HG03066 (cell line): Measurements from ENCODE around the gene PRPF19.

Experiments
- ATAC-seq: cut with Tn5 transposase; IDR thresholded peaks from one replicate; pipeline ENCODE4 v1.9.1; 2021; ENCODE audit warnings: low read depth; ENCODE audit not compliant: unreplicated experiment

Gene PRPF19

DNA sequence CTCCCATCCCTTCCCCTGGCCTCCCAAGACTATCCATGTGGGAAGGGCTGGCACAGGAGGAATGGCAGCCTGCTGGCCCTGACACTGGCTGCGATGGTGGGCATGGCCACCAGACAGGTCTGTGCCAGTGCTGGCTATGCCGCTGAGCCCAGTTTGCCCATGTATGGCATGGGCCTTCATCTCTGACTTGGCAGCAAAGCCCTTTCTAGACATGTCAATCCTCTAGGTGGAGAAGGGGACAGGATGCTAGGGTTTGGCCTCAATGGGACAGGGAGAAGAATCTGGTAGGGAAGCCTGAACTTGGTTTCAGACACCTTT, 30.3 kb downstream of the PRPF19 start:
- no peak for ATAC-seq

DNA sequence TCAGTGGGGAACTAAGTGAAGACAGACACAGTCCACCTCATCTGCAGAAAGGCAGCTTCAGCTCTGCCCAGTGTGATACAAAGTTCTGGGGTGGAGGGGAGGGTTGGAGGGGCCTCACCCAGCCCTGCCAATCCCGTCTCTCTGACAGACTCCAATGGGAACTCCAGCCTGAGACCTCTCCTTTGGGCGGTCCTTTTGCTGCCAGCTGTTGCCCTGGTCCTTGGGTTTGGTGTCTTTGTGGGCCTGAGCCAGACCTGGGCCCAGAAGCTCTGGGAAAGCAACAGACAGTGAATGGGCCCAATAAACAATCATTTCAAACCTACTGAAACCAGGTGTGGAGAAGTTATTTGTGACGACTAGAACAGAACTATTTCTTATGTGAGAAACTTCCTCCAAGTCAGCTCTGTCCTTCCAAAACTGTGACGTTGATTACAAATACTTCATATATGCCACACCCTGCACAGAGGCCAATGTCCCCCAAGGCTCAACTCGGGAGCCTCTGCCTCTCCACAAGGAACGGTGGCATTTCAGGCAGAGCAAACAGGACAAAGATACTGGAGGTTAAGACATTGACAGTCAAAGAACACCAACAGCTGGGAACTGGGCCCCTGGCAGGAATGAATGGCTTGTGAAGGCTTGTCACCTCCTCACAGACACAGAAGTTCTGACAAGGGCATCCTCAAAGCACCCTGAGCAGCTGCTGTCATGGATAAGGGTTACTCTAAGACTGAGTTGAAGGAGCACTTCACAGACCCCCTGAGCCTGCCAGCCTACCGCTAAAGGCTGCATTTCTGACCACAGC, 30.8 kb downstream of the PRPF19 start:
- ATAC-seq: no peak

DNA sequence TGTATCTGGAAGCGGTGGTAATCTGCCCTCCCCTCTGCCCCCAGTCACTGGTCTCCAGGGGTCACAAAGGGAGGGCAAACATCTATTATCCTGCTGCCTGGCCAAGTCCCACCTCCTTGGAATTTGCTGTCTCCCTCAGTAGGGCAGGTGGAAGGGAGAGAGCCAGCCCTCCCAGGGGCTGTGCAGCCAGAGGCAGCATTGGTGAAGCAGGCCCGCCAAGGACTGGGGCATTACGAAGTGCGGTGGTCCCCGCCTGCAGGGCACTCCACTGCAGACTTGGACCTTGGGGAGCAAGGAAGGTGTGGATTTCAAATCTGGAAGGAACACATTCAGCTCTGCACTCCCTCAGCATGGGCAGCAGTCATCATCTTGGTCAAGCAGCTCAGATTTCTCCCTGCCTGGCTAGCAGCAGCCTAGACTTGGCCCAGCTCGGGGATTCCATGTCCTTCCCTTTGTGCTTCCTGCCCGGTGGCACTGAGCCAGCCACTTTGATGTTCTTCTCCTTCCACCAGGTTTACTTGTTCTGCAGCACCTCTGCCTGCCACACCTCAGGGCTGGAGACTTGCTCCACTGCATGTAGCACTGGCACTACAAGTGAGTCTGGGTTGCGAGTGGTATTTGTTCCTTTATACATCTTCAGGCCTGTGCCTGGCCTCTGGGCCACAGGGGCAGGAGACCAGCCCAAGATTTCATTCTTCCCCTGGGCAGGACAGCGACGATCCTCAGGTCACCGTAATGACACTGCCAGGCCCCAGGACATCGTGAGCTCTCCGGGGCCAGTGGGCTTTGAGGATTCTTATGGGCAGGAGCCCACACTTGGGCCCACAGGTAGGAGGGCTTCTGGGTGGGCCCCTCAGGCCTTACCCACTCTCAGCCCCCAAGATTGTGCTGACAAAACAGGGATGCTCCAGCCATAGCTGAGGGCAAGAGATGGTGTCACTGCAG, 31.7 kb downstream of the PRPF19 start:
- ATAC-seq: no peak

DNA sequence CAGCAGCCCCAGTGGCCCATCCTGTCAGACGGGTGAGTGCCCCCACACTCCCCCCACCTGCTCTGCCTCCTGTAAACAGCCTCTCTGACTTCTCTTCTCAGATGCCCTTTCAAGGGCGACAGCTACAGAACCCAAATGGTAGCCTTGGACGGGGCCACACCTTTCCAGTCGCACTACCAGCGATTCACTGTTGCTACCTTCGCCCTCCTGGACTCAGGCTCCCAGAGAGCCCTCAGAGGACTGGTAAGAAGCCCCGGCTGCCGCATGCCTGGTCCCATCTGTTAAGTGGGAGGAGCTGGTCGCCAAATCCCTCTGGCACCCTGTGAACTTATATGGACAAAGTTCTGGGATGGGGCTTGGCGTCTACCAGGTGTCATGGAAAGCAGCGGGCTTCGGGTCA, 32.9 kb downstream of the PRPF19 start:
- no peak for ATAC-seq

DNA sequence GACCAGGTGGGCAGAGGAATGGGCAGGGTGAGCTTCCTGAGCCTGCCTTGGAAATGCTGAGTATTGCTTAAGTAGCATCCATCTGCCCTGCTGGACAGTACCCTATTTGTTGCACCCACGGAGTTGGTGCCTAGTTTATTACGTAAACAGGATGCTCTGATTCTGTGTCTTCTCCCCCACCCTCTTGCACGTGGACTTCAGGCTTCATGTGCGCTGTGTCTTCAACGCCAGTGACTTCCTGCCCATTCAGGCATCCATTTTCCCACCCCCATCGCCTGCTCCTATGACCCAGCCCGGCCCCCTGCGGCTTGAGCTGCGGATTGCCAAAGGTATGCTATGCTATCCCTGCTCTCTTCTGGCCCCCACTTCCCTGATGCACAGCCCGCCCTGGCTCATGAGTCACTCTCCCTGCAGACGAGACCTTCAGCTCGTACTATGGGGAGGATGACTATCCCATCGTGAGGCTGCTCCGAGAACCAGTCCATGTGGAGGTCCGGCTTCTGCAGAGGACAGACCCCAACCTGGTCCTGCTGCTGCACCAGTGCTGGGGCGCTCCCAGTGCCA, 33.3 kb downstream of the PRPF19 start:
- no peak for ATAC-seq

DNA sequence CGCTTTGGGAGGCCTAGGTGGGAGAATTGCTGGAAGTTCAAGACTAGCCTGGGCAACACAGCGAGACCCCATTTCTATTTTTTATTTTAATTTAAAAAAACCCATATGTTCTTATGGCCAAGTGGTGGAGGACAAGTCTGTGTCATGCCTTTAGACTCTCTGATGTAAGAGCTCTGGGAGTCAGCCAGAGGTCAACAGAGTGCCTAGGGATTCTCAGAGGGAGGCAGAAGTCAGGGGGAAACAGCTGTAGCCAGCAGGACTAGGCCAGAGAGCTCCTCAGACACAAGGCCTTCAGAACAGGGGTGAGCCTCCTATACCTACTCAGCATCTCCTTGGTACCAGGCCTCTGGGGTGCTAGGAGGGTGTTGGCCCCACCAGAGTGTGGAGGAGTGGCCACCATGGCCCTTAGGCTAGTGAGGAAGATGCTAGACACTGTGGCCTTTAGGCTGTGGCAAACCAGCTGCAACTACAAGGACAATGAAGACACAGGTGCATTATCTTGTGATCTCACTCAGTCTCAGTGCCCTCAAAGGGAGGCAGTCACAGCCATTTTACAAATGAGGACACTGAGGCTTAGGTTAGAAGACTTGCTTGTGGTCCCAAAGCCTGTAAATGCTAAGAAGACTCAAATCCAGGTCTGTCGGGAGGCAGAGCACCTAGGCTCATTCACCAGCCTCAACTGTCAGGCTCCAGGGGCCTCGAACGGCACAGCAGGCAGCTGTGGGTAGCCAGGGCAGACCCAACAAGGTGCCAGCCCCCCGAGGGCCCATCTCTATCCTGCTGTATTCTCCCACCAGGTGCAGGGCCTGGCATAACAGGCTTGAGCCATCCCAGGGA, 34.0 kb downstream of the PRPF19 start:
- ATAC-seq: no peak

DNA sequence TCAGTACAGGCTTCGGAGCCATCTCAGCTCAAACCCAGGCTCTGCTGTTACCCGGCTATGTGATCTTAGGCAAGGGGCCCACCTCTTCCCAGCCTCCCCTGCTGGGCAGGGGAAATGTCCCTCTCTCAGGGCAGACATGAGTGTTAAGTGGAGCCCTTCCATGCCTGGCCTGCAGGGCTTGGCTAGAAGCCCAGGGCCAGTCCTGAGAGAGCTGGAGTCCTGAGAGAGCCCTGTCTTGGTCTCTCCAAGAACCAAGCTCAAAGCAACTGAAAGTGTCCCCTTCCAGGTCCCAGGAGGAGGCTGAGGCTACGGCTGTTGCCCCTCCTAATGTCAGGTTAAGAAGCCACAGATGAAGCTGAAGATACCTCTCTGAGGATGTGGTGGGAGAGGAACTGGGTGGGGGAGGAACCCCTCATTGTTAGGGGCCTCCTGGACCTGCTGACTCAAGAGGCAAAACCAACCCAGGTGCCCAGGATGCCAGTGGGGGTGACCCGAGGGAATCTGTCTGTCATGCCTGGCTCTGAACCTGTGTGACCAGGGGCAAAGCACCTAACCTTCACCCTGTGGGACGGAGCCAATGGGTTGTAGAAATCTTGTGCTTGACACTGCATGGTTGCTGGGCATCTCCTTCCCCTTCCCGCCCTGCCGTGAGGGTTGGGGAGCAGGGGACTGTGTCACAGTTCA, 34.9 kb downstream of the PRPF19 start:
- ATAC-seq: no peak

DNA sequence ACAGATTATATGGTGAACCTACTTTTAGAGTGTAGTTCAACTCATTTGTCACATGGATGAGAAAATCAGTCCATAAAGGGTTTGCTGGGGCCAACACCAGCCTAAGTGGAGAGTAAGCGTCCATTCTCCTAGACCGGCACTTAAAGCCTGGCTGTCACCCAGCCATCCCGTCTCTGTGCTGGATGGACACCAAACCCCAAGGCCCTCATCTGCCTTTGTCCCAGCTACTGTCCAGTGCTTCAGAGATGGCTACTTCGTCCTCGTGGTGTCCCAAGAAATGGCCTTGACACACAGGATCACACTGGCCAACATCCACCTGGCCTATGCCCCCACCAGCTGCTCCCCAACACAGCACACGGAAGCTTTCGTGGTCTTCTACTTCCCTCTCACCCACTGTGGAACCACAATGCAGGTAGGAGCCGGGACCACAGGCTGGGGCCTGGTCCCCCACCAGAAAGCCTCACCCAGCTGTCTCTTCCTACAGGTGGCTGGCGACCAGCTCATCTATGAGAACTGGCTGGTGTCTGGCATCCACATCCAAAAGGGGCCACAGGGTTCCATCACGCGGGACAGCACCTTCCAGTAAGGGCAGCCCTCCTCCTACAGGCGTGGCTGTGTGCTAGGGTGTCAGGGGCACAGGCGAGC, 35.5 kb downstream of the PRPF19 start:
- no peak for ATAC-seq

DNA sequence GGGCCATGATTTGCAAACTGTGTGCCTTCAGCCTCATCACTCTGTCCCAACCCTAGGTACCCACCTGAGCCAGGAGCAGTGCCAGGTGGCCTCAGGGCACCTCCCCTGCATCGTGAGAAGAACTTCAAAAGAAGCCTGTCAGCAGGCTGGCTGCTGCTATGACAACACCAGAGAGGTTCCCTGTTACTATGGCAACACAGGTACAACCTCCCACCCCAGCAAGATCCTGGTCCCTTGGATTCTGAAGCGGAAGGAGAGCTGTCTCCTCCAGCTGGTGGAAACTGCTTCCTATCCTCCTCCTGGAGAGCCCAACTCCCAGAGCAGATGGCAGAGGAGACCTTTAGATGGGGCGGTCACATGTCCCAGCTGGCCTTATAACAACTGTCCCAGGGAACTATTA, 36.1 kb downstream of the PRPF19 start:
- ATAC-seq: no peak

DNA sequence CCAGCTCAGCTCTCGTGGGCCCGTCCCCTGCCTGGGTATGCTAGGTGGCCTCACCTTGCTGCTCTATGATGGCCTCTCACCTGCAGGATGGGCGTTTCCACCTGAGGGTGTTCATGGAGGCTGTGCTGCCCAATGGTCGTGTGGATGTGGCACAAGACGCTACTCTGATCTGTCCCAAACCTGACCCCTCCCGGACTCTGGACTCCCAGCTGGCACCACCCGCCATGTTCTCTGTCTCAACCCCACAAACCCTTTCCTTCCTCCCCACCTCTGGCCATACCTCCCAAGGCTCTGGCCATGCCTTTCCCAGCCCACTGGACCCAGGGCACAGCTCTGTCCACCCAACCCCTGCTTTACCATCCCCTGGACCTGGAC, 36.9 kb downstream of the PRPF19 start:
- no peak for ATAC-seq

DNA sequence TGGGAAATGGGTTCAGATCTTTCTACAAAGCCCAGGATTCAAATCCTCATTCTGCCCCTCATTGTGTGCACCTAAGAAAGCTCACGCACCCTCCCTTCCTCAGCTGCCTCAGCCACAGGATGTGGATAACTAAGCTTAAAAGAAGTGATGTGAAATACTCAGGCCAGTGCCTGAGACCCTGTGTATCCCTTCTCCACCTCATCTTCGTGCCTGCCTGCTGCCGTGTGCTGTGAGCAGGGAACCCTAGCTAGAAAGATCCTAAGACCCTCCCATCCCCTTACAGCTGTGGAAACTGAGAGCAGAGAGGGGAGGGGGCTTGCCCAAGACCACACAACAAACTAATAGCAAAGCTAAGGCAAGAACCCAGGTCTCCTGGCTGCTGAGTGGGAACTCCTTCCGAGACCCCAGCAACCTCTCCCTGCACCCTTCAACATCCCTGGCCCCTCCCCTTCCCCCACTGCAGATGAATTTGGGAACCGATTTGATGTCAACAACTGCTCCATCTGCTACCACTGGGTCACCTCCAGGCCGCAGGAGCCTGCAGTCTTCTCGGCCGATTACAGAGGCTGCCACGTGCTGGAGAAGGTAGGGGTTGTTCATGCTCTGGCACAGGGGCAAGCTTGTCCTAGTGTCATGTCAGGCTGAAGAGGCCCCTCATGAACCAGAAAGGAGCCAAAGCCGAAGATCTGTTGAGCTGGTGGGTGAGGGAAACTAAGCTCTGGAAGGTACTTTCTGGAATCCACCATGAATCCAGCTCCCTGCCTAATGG, 37.5 kb downstream of the PRPF19 start:
- ATAC-seq: no peak

DNA sequence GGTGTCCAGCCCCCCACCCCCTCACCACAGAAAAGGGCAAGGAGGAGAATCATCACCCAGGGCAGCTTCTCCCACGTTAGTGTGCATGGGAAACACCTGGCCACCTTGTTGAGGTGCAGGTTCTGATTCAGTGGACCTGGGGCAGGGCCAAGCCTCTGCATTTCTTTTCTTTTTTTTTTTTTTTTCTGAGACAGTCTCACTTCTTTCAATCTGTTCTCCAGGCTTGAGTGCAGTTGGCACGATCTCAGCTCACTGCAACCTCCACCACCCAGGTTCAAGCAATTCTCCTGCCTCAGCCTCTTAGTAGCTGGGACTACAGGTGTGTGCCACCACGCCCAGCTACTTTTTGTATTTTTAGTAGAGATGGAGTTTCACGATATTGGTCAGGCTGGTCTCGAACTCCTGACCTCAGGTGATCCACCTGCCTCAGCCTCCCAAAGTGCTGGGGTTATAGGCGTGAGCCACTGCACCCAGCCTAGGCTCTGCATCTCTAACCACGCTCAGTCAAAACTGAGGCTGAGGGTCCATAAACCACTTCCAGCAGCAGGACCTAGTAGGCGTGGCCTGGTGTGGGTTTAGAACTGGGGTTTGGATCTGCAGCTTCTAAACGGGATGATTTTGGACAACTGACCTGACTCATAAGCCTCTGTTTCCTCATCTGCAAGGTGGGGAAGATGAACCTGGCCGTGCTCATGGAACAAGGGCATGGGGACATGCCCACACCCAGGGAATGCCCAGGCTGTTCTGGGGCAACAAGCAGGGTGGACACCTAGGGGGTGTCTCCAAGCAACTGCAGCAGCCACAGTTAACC, 38.3 kb downstream of the PRPF19 start:
- ATAC-seq: no peak

DNA sequence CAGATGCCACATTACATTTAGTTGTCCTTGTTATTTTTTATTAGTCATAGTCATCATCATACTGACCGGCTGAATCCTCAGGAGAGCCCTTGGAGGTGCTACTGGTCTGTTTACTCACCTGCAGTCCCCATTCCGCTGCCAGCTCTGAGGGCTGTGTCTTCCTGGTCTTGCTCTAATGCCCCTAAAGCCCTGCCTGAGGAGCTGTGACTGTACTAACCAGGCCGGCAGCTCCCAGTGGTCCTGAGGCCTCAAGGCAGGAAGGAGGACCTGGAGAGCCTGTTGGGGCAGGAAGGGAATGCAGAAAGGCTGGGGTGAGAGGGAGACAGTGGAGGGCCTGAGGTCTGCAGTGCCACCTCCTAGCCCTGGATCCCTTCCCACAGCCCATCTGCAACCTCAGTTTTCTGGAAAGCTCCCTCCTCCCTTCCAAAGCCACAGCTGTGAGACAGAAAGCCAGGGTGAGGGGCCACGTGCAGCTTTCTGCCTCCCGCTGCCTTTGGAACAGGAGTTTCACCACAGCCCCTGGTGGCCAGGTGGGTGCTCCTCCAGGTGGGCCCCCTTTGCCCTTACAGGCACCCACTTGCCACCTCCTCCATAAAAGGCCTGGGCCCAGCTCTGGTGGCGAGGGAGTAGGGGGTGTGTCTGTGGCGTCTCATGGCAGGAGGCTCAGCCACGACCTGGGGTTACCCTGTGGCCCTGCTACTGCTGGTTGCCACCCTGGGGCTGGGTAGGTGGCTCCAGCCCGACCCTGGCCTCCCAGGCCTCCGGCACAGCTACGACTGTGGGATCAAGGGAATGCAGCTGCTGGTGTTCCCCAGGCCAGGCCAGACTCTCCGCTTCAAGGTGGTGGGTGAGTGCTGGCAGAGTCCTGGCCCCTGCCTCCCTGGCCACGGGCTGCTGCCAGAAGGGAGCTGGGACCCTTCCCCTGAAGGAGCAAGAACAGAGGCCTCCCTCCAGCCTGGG, 39.2 kb downstream of the PRPF19 start, which contains the start of gene ZP1:
Gene ZP1, plus strand, starts transcription at position 632 of the 960 bp plus-strand sequence. Its CDS starts 20 bp downstream, at position 652.
- ATAC-seq: no peak

DNA sequence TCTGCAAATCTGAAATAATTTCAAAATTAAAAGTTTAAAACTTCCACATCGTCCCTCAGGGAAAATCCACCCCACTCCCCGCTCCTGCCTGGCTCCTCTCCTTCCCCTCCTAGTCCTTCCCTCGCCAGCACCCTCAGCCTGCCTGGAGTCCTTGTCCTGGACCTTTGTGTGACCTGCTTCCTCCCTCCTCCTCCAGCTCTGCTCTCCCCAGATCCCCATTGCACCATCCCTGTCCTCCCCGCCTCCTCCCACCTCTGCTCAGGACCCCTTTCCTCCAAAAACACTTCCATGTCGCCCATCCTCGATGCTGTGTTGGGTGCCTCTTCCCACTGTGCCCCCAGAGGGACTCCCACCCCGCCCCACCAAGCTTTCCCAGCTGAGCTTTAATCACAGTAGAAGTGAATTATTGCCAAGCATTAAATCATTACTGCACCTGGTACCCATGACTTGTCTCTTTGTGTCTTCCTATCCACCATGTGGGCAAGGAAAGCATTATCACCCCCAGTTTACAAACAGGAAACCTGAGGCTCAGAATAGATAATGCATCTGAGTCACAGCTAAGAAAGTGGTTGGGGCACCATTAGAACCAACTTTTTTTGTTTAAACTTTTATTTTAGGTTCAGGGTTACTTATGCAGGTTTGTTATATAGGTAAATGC, 41.4 kb downstream of the PRPF19 start:
- ATAC-seq: no peak

DNA sequence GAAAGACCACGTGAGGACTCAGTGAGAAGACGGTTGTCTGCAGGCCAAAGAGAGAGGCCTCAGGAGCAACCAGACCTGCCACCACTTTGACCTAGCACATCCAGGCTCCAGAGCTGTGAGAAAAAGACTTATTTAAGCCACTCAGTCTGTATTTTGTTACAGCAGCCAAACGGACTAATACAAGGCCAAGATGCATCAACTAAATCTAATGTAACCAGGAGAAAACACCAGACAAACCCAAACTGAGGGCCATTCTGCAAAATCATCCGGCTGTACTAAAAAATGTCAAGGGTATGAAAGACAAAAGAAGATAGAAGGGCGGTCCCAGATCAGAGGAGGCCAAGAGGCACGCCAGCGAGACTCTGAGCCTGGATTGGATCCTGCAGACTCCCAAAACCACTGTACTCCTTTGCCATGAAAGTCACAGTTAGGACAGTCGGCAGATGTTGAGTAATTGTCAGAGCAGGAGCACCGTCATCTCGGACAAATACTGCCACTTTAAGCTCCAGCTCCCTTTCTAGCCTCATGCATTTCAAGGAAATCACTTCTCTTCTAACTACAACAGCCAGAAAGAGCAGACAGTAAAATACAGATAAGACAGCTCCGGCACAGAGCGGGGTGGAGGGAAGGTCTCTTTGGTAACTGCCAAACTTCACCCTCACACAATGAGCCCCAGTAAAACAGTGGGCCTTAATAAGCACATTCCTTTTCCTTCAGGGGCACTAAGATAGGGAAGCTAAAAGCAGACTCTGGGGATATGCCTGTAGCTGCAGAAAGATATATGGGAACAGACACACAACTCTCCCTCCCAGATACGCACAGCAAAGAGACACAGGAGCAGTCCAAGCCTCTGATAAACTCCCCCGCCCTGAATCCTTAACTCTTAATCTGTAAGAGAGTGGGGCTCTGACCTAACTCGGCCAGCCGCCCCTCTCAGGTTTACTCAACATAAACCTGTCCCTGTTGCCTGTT, 42.5 kb downstream of the PRPF19 start:
- ATAC-seq: no peak
